GM19328 (cell line): ENCODE results near the gene CR1L.
A peak's percentile ranks its signal among the peaks of the same experiment; 100 is the strongest.
"Not testable (repeated sequence)": the region's sequence is repeated elsewhere in the genome, so short reads cannot be mapped to it uniquely, and the experiment has no call there.

Source experiments
- ATAC-seq: cut with Tn5 transposase; IDR thresholded peaks from one replicate; pipeline ENCODE4 v1.9.1; 2021; ENCODE audit warnings: mild to moderate bottlenecking, moderate library complexity; ENCODE audit not compliant: unreplicated experiment

The CR1L gene

GRCh38 chr1:207645635-207646081, 725 bp downstream of the CR1L start:
- ATAC-seq, result no peak

GRCh38 chr1:207646171-207646570, 1.2 kb downstream of the CR1L start:
- no peak for ATAC-seq

- no peak for ATAC-seq
Measured at GRCh38 chr1:207646944-207647579, 2.1 kb downstream of the CR1L start.

GRCh38 chr1:207647671-207648333, 2.9 kb downstream of the CR1L start:
- no peak for ATAC-seq

- ATAC-seq, result no peak
Measured at GRCh38 chr1:207648334-207649209, 3.6 kb downstream of the CR1L start.

GRCh38 chr1:207649210-207649753, 4.3 kb downstream of the CR1L start:
- ATAC-seq, result no peak

- ATAC-seq, result no peak
Measured at GRCh38 chr1:207649865-207650580, 5.1 kb downstream of the CR1L start.

- no peak for ATAC-seq
Measured at GRCh38 chr1:207651583-207651982, 6.7 kb downstream of the CR1L start.

GRCh38 chr1:207654320-207654719, 9.4 kb downstream of the CR1L start:
- no peak for ATAC-seq

GRCh38 chr1:207658408-207658807, 13.5 kb downstream of the CR1L start:
- ATAC-seq, result no peak

GRCh38 chr1:207658904-207659485, 14.1 kb downstream of the CR1L start:
- no peak for ATAC-seq

GRCh38 chr1:207659545-207660153, 14.7 kb downstream of the CR1L start:
- ATAC-seq, result no peak

- ATAC-seq, result not testable (repeated sequence)
Measured at GRCh38 chr1:207661420-207661819, 16.5 kb downstream of the CR1L start.

GRCh38 chr1:207666342-207666741, 21.4 kb downstream of the CR1L start:
- no peak for ATAC-seq

GRCh38 chr1:207669528-207670009, 24.6 kb downstream of the CR1L start:
- ATAC-seq, result no peak

- peak; percentile 83 for ATAC-seq
Measured at GRCh38 chr1:207670192-207670591, 25.3 kb downstream of the CR1L start.

- no peak for ATAC-seq
Measured at GRCh38 chr1:207670997-207671396, 26.1 kb downstream of the CR1L start.

GRCh38 chr1:207672522-207673130, 27.7 kb downstream of the CR1L start:
- ATAC-seq, result no peak

- no peak for ATAC-seq
Measured at GRCh38 chr1:207673399-207673798, 28.5 kb downstream of the CR1L start.
